ENCODE measurements around the gene NMD3. TPM values are rescaled to one million over a fixed set of nuclear protein-coding genes. Genes with fewer than 3 reads are reported as not detected.
"Not testable (repeated sequence)": the region's sequence is repeated elsewhere in the genome, so short reads cannot be mapped to it uniquely, and the experiment has no call there.

Gene NMD3
- total RNA-seq, 2 experiments from 2014 or later = 76.0 to 77.3 TPM

GRCh38 chr3:161273589-161274218, 52.6 kb downstream of the NMD3 start:
- ChIA-PET CTCF (interaction anchor here (1.3 to 1.4 kb wide), 2 partner anchors 13 to 136 kb away, joined by 4 to 7 read pairs; no protein-coding TSS in a partner anchor), POLR2A (no interaction called here)

GRCh38 chr3:161274691-161275298, 53.7 kb downstream of the NMD3 start:
- POLR2A ChIA-PET = no interaction called here
- CTCF ChIA-PET = interaction anchor here (0.8 to 1.4 kb wide), 5 partner anchors 14 to 147 kb away, joined by 3 to 7 read pairs (median 3); no protein-coding TSS in a partner anchor

DNA sequence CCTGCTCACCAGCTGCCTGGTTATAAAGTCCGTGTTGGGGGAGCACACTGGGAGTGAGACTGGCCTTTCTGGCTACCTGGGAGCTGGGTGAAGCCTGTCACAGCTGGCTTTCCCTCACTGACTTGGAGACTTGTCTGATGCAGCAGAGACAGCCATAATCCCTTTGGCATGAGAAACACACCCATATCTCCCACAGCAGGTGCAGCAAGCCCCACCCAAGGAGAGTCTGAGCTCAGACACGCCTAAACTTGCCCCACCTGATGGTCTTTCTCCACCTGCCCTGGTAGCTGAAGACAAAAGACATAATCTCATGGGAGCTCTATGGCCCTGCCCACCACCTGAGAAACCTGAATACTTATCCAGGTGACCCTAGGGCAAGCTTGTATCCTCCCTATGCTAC, 54.8 kb downstream of the NMD3 start:
- POLR2A ChIA-PET = no interaction called here
- CTCF ChIA-PET = interaction anchor here (1.1 kb wide), 2 partner anchors 50 to 131 kb away, joined by 3 read pairs; no protein-coding TSS in a partner anchor

DNA sequence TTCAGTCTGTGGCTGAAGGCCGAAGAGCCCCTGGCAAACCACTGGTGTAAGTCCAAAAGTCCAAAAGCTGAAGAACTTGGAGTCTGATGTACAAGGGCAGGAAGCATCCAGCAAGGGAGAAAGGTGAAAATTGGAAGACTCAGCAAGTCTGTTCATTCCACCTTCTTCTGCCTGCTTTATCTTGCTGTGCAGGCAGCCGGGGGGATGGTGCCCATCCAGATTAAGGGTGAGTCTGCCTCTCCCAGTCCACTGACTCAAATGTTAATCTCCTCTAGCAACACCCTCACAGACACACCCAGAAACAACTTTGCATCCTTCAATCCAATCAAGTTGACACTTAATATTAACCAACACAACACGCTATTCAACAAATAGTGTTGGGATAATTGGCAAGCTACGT, 61.3 kb downstream of the NMD3 start:
- CTCF ChIA-PET, POLR2A ChIA-PET: not testable (repeated sequence)

GRCh38 chr3:161284989-161285388, 63.9 kb downstream of the NMD3 start:
- CTCF ChIA-PET = no interaction called here
- POLR2A ChIA-PET = no interaction called here

GRCh38 chr3:161289174-161289573, 68.1 kb downstream of the NMD3 start:
- ChIA-PET CTCF (interaction anchor here (0.8 kb wide), 1 partner anchor 16 kb away, joined by 3 read pairs; no protein-coding TSS in a partner anchor), POLR2A (no interaction called here)

- ChIA-PET CTCF (no interaction called here), POLR2A (no interaction called here)
These were observed 70.2 kb downstream of the NMD3 start for GRCh38 chr3:161291191-161291901.

DNA sequence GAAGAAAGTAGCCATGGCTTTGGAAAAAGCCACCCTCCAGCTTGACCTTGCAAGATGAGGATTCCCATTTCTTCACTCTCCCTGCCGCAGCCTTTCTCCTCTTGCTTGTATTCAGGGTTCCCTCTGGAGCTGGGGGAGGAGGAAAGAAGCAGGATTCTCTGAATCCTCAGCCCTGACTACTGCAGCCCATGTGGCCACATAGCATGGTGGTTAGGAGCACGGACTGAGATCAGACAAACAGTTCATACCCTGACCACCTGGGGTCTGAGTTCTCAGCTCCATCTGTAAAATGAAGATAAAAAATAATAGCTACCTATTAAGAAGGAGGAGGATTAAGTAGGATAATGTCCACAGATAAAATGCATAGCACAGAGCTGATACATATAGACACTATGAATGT, 72.3 kb downstream of the NMD3 start:
- ChIA-PET POLR2A (no interaction called here), CTCF (no interaction called here)

DNA sequence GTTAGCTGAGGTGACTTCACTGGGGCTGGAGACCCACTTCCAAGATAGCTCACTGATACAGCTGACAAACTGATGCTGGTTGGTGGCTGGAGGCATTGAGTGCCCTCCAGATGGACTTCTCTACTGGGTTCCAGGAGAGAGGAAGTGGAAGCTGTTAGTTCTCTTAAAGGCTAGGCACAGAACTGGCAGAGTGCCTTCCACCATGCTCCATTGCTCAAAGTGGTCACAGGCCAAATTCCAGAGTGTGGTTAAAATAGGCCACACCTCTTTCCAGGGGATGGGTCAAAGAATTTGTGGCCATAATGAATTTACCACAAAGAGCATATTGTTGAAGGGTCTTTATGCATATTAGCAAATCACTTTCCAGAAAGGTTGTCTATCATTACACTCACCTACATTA, 74.2 kb downstream of the NMD3 start:
- POLR2A ChIA-PET = no interaction called here
- CTCF ChIA-PET = no interaction called here

DNA sequence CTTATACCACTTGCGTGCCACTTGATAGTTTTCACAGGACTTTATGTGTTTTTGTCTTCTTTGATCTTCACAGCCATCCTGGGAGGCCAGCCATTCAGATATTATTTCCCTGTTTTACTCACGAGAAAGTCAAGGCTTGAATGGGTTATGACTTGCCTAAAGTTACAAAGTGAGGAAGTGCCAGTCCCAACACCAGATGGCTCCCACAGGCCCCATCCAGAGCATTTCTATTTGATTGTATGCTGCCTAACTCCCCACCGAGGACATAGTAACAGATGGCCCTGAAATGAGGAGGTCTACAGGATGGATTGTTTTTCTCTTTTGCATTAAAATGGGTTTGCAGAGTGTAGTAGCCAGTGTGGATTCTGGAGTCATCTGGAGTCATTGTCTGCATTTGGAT, 75.7 kb downstream of the NMD3 start:
- POLR2A ChIA-PET = no interaction called here
- CTCF ChIA-PET = interaction anchor here (1.1 kb wide), 1 partner anchor 8 kb away, joined by 3 read pairs; no protein-coding TSS in a partner anchor

Other genes starting within 250 kb of the NMD3 start
- 1 to 10 TPM; 2.7 to 3.4 TPM for gene B3GALNT1, start 116.0 kb upstream of the NMD3 start, total RNA-seq
- gene SPTSSB, start 150.2 kb downstream of the NMD3 start, total RNA-seq = not detected

All from activated CD8-positive, alpha-beta memory T cell treated with anti-CD3 and anti-CD28 coated beads for 36 hours (primary cell).